GM13977 (cell line): Measurements from ENCODE around the gene TXNDC5.

Experiments used
- DNase-seq: peaks from one replicate; pipeline ENCODE4 v3.0.0; 2012; ENCODE audit warnings: low spot score
- CTCF ChIP-seq: IDR thresholded peaks from 2 replicates; pipeline ENCODE4 v1.5.1; 2012; ENCODE audit warnings: mild to moderate bottlenecking, control low read depth; ENCODE audit not compliant: insufficient read depth; ENCODE audit errors: extremely low read depth, missing control alignments
- in situ Hi-C: fragments of 300-500 bp; cut with MboI; formaldehyde crosslinking; loops from one replicate; pipeline ENCODE4 v1.12.0; 2022; ENCODE audit warnings: low sequenced_read_pairs, low pct_unique_long_range_greater_than_20kb, mixed read lengths, inconsistent platforms; ENCODE audit not compliant: unreplicated experiment

Gene TXNDC5

GRCh38 chr6:7851780-7852179 lies 58.8 kb downstream of the TXNDC5 start:
- no peak for TF ChIP-seq CTCF
- in situ Hi-C loops, result no loop called here
- DNase-seq, result no peak

- DNase-seq, result no peak
- in situ Hi-C loops, result no loop called here
- no peak for TF ChIP-seq CTCF
Observed at GRCh38 chr6:7848229-7848628, 62.4 kb downstream of the TXNDC5 start.

GRCh38 chr6:7846966-7847818 lies 63.4 kb downstream of the TXNDC5 start:
- no peak for DNase-seq
- no peak for TF ChIP-seq CTCF
- in situ Hi-C loops, result no loop called here

- no peak for DNase-seq
- in situ Hi-C loops, result no loop called here
- no peak for TF ChIP-seq CTCF
Observed at GRCh38 chr6:7841781-7842468, 68.7 kb downstream of the TXNDC5 start.

- no peak for DNase-seq
- in situ Hi-C loops, result no loop called here
- TF ChIP-seq CTCF, result no peak
Observed at GRCh38 chr6:7836371-7837026, 74.1 kb downstream of the TXNDC5 start.

- in situ Hi-C loops, result no loop called here
- no peak for TF ChIP-seq CTCF
- DNase-seq, result no peak
Observed at GRCh38 chr6:7833751-7834070, 76.9 kb downstream of the TXNDC5 start.
